Occipital lobe (tissue), 2 donors: ENCODE results near the gene BCL2L13. TPM values are rescaled to one million over a fixed set of nuclear protein-coding genes. Genes with fewer than 3 reads are reported as not detected.

Source experiments
- DNase-seq: peaks from one replicate; lab custom pipeline; 2025; lab: John Stamatoyannopoulos, UW
- total RNA-seq: library from RNA; depleted of rRNA; stranded (reverse); fragments of >200 nt; gene quantifications from one replicate; pipeline ENCODE4 v1.2.3, GENCODE V29; 2014

Gene BCL2L13
- total RNA-seq, 1 donor from 2014 or later = 36.2 TPM

- no peak for DNase-seq
Observed at GRCh38 chr22:17726928-17727897, 88.7 kb downstream of the BCL2L13 start.

DNA sequence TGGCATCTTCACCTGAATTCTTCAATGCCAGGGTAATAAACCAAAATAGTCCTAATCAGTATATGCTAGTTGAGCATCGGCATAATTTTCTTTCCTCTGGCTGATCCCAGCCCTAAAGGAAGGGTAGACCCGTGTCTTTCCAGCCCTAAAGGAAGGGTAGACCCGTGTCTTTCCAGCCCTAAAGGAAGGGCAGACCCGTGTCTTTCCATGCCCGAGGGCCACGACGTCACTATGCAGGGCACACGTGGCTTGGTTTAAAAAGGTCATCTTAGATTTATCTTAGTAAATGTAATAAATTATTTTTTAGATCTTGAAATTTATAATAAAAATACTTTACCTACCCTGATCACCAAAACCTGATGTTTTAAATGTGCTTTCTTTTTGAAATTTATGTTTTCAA, 90.2 kb downstream of the BCL2L13 start:
- no peak for DNase-seq

- DNase-seq = no peak
Observed at GRCh38 chr22:17729561-17729960, 91.0 kb downstream of the BCL2L13 start.

- DNase-seq = no peak
Observed at GRCh38 chr22:17732251-17732854, 93.8 kb downstream of the BCL2L13 start.

GRCh38 chr22:17733466-17733865, 94.9 kb downstream of the BCL2L13 start:
- DNase-seq = no peak

DNA sequence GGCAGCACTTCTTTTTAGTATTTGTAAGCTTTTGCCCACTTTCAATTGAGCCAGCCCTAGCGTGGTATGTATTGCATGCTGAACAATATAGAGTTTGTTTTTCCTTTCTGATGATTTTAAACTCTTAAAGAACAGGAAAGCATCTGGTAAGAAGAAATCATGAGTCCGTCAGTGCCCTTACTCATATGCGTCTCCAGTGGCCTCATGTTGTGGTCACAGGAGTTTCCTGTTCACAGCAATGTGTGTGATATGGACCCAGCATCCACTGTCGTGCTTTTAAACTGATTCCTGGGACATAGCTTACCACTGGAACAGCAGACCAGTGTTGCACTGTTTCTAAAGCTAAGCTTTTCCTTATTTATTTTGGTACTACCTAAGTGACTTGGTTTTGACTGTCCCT, 95.6 kb downstream of the BCL2L13 start:
- no peak for DNase-seq

GRCh38 chr22:17738386-17739128, 100.0 kb downstream of the BCL2L13 start:
- DNase-seq = peak; percentile 6

DNA sequence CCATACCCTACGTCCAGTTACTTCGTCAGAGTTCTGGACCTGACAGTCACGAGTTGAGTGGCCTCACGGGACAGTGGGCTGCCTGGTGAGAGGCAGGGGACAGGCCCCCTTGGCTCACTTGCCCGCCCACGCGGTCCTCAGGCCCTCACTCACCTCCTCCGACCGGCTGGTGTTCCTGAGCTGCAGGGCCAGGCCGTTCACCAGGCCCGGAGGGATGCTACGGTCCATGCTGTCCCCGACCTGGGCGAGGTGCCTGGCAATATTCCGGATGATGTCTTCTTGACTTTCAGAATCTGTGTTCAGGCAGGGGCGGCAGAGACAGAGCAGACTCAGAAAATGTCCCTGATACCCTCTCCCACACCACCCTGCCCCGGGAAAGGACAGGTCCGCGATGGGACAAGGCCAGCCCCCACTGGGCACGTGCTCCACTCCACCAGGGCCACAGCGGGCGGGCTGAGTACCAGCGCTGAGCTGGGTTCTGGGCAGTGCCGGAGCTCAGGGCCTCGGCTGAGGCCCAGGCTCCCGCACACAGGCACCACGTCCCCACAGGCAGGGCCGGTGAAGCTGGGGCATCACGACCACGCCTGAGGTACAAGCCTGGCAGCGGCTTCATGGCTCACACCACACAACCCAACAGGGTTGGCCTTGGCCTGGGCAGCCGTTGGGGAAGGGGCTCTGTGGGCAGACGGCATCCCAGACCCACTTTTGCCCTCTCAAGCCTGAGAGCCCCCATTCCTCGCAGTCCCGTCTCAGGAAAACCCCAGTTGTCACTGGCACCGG, 100.8 kb downstream of the BCL2L13 start:
- no peak for DNase-seq

GRCh38 chr22:17741866-17742526, 103.4 kb downstream of the BCL2L13 start:
- no peak for DNase-seq

GRCh38 chr22:17742527-17742902, 104.0 kb downstream of the BCL2L13 start:
- DNase-seq = peak; percentile 69

GRCh38 chr22:17743661-17744411, 105.3 kb downstream of the BCL2L13 start:
- DNase-seq = peak; percentile 14

GRCh38 chr22:17744430-17744829, 105.9 kb downstream of the BCL2L13 start:
- DNase-seq = no peak

GRCh38 chr22:17746916-17747315, 108.4 kb downstream of the BCL2L13 start:
- DNase-seq = no peak

GRCh38 chr22:17748555-17749353, 110.2 kb downstream of the BCL2L13 start:
- peak; percentile 22 for DNase-seq

GRCh38 chr22:17749605-17750395, 111.2 kb downstream of the BCL2L13 start:
- DNase-seq = no peak

DNA sequence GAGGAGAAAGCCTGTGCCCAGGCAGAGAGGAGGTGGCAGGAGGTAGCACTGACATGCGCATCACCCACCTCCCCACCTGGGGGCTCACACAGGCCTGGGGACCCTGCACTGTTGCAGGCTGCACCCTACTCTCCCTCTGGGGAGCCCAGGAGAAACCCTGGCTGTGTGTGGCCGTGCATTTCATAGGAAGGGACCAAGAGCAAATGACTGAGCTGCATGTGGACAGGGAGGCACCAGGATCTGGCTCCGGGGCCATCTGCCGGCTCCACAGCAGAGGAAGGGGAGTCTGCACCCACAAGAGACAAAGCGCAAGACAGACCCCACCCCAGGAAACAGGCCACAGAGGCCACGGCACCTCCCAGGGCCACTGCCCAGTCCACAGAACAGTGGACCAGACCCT, 113.0 kb downstream of the BCL2L13 start:
- no peak for DNase-seq

DNA sequence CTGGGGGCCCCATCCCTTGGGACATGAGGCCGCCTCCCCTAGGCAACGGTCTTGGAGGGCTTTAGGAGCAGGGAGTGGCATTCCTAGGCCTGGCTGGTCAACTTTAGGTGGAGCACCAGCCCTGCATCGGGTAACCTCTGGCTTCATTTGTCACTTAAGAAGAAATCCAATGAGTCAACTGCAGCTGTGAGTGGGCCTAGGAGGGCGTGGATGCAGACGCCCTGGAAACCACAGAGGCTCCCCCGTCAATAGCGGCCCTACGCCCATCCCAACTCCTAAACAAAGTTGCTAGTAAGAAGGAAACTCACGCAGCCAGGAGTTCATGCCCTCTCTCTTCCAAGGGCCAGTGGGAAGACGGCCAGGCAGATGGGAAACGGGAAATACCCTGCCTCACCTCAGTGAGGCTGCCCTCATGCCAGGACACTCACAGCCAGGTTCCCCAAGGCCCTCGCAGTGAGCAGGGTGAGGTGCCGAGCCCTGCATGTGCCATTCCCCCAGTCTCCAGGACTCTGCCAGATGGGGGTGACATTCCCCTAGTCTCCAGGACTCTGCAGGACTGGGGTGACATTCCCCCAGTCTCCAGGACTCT, 114.9 kb downstream of the BCL2L13 start:
- no peak for DNase-seq
